MCF 10A (cell line): ENCODE measurements around the gene IL36A. TPM values are rescaled to one million over a fixed set of nuclear protein-coding genes. Genes with fewer than 3 reads are reported as not detected.

Source experiments
- Bru-seq: library from RNA; stranded (reverse); fragments of 400-500 nt; gene quantifications from one replicate; lab custom pipeline; 2021; lab: Mats Ljungman, UMichigan
- BruChase-seq, 2 experiments: library from RNA; stranded (reverse); fragments of 400-500 nt; gene quantifications; one replicate each; lab custom pipeline; 2021; lab: Mats Ljungman, UMichigan
- BruUV-seq: library from RNA; stranded (reverse); fragments of 400-500 nt; replicated peaks from 2 replicates; lab custom pipeline; 2021; lab: Mats Ljungman, UMichigan
- CTCF ChIA-PET: fragments of 300-600 bp; sonication (Branson Sonifier 250); formaldehyde crosslinking; extraction: SDS; loops from one replicate; lab custom pipeline; 2021; ENCODE audit warnings: antibody characterized with exemption, inconsistent platforms; lab: Yijun Ruan, JAX
- POLR2A ChIA-PET: fragments of 300-600, 350-650 bp; sonication (Branson Sonifier 250); formaldehyde crosslinking; extraction: SDS; loops from one replicate; lab custom pipeline; 2020; ENCODE audit warnings: antibody characterized with exemption, inconsistent platforms; lab: Yijun Ruan, JAX
- DNase-seq: peaks from one replicate; pipeline ENCODE4 v3.0.0-alpha.2; 2018; ENCODE audit not compliant: unreplicated experiment
- H3K27ac Mint-ChIP-seq: one replicate; pipeline ENCODE4 v1.8.0; 2022; ENCODE audit warnings: mild to moderate bottlenecking, low read depth, mixed read lengths; ENCODE audit not compliant: unreplicated experiment
- H3K27me3 Mint-ChIP-seq: one replicate; pipeline ENCODE4 v1.8.0; 2022; ENCODE audit warnings: mixed read lengths; ENCODE audit not compliant: insufficient read depth, unreplicated experiment
- H3K36me3 Mint-ChIP-seq: one replicate; pipeline ENCODE4 v1.8.0; 2022; ENCODE audit warnings: mild to moderate bottlenecking, moderate library complexity, mixed read lengths; ENCODE audit not compliant: insufficient read depth, unreplicated experiment
- H3K4me1 Mint-ChIP-seq: one replicate; pipeline ENCODE4 v1.8.0; 2022; ENCODE audit warnings: mixed read lengths; ENCODE audit not compliant: insufficient read depth, unreplicated experiment
- H3K4me3 Mint-ChIP-seq: one replicate; pipeline ENCODE4 v1.8.0; 2022; ENCODE audit warnings: mild to moderate bottlenecking, moderate library complexity, mixed read lengths; ENCODE audit not compliant: unreplicated experiment
- H3K9me3 Mint-ChIP-seq: one replicate; pipeline ENCODE4 v1.8.0; 2022; ENCODE audit warnings: mixed read lengths; ENCODE audit not compliant: unreplicated experiment
- intact Hi-C: fragments of 100-400 bp; cut with micrococcal nuclease; formaldehyde crosslinking; loops from 2 replicates; pipeline ENCODE4 v1.14.1; 2022
- long read RNA-seq: library from polyadenylated mRNA; stranded (forward); transcript quantifications from one replicate; pipeline ENCODE4 v2.0.0, GENCODE V29; 2022
- total RNA-seq: library from RNA; stranded (reverse); gene quantifications from 2 replicates; pipeline ENCODE4 v1.2.3, GENCODE V29; 2022
- TF ChIP-seq, protein P1 (sequence below): fragments of 200-600 bp; IDR thresholded peaks from one replicate; pipeline ENCODE4 v1.8.0; 2022; ENCODE audit warnings: antibody characterized with exemption, mild to moderate bottlenecking; ENCODE audit not compliant: unreplicated experiment

IL36A gene
- not detected in 2 replicates for total RNA-seq
- Bru-seq, nascent RNA: not detected
- BruChase-seq, experiment 1, labeled RNA remaining after a 6-hour chase: not detected
- not detected for BruChase-seq, experiment 2, labeled RNA remaining after a 2-hour chase
- long read RNA-seq: 0 reads

DNA sequence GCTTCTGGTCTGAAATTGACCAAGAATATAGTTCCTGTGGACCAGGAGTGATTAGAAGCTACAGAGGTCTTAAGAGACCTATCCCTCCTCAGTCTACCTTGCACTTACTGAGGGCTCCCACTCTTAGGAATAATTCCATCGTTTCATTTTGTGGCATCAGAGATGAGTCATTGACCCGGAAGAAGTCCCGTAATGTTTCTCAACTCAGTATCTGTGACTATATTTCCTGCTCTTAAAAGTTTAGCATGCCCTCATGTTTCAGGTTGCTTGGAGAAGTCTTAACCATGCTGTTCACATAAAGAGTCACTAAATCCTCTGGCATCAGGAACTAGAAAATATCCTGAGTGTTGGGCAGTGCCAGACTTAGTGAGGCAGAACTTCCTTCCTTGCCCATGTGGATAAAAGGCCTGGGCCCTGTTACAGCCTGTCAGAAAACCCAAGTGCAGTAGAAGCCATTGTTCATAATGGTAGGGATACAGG is at the start of gene IL36A:
Gene IL36A, plus strand, starts transcription at position 430 of the 480 bp plus-strand sequence. CDS start 413 bp downstream, outside the sequence.
- peaks cover 18% of the 10 kb centered on the region for H3K9me3 Mint-ChIP-seq
- TF ChIP-seq, protein P1, sequence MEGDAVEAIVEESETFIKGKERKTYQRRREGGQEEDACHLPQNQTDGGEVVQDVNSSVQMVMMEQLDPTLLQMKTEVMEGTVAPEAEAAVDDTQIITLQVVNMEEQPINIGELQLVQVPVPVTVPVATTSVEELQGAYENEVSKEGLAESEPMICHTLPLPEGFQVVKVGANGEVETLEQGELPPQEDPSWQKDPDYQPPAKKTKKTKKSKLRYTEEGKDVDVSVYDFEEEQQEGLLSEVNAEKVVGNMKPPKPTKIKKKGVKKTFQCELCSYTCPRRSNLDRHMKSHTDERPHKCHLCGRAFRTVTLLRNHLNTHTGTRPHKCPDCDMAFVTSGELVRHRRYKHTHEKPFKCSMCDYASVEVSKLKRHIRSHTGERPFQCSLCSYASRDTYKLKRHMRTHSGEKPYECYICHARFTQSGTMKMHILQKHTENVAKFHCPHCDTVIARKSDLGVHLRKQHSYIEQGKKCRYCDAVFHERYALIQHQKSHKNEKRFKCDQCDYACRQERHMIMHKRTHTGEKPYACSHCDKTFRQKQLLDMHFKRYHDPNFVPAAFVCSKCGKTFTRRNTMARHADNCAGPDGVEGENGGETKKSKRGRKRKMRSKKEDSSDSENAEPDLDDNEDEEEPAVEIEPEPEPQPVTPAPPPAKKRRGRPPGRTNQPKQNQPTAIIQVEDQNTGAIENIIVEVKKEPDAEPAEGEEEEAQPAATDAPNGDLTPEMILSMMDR: no peak
- H3K27me3 Mint-ChIP-seq: no peaks in the 10 kb centered on the region

GRCh38 chr2:112957511-112957910 is 47.7 kb upstream of the IL36A start:
- no peaks in the 10 kb centered on the region for H3K4me1 Mint-ChIP-seq
- no peak overlapping the region for H3K27ac Mint-ChIP-seq
- H3K36me3 Mint-ChIP-seq: no peaks in the 10 kb centered on the region
- no peaks in the 10 kb centered on the region for H3K27me3 Mint-ChIP-seq
- TF ChIP-seq, protein P1: no peak
- no peaks in the 10 kb centered on the region for H3K9me3 Mint-ChIP-seq
- POLR2A ChIA-PET: no interaction called here
- no TSS peak for BruUV-seq
- CTCF ChIA-PET: interaction anchor here (0.6 to 6.3 kb wide), 5 partner anchors 10 to 258 kb away, joined by 3 to 62 read pairs (median 4); no protein-coding TSS in a partner anchor
- intact Hi-C loops: no loop called here
- H3K4me3 Mint-ChIP-seq: no peak overlapping the region
- DNase-seq: no peak

More for the DNA sequence above, at the start of gene IL36A:
- ChIA-PET POLR2A (no interaction called here), CTCF (no interaction called here)
- BruUV-seq: no TSS peak
- intact Hi-C loops: no loop called here
- no peaks in the 10 kb centered on the region for H3K36me3 Mint-ChIP-seq
- H3K4me3 Mint-ChIP-seq: no peak within 1 kb of the TSS
- H3K4me1 Mint-ChIP-seq: no peaks in the 10 kb centered on the region
- no peak within 1 kb of the TSS for H3K27ac Mint-ChIP-seq
- DNase-seq: no peak

DNA sequence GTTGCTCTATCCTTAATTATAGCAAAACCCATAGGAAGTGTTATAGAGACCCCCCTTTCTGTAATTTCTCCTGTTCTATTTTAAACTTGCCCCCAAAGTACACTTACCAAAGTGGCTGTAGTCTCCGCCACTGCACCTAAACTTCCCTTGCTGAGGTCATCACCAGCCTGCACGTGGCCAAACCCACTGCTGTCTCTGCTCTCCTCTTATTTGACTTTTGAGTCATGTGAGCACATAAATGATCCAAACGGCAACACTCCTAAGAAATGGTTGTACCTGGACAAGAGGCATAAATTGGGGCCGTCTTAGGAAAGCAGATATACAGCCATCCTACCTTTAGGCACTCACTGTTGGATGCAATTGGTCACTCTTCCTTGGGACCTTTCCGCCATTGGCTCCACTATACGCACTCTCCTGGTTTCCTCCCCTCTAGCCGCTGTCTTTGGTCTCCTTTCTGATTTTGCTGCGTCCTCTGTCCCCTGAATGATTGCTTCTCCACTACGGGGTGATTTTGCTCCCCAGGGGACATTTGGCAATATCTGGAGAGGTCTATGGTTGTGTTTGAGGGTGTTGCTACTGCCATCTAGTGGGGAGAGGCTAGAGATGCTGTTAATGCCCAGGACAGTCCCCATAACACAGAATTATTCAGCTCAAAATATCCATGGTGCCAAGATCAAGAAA is 46.7 kb upstream of the IL36A start:
- no peaks in the 10 kb centered on the region for H3K27me3 Mint-ChIP-seq
- H3K36me3 Mint-ChIP-seq: no peaks in the 10 kb centered on the region
- POLR2A ChIA-PET: interaction anchor here (0.6 to 1.2 kb wide), 2 partner anchors 15 to 175 kb away, joined by 3 to 5 read pairs; partner anchors contain the start of gene IL1A
- peak; percentile 85 for DNase-seq
- BruUV-seq: no TSS peak
- H3K4me1 Mint-ChIP-seq: no peaks in the 10 kb centered on the region
- CTCF ChIA-PET: interaction anchor here (0.6 to 6.3 kb wide), 28 partner anchors 9 to 370 kb away, joined by 3 to 62 read pairs (median 4); partner anchors contain the start of gene IL1F10
- H3K27ac Mint-ChIP-seq: no peak overlapping the region
- no peak overlapping the region for H3K4me3 Mint-ChIP-seq
- no peaks in the 10 kb centered on the region for H3K9me3 Mint-ChIP-seq
- intact Hi-C loops: no loop called here
- TF ChIP-seq, protein P1: peak; percentile 69

DNA sequence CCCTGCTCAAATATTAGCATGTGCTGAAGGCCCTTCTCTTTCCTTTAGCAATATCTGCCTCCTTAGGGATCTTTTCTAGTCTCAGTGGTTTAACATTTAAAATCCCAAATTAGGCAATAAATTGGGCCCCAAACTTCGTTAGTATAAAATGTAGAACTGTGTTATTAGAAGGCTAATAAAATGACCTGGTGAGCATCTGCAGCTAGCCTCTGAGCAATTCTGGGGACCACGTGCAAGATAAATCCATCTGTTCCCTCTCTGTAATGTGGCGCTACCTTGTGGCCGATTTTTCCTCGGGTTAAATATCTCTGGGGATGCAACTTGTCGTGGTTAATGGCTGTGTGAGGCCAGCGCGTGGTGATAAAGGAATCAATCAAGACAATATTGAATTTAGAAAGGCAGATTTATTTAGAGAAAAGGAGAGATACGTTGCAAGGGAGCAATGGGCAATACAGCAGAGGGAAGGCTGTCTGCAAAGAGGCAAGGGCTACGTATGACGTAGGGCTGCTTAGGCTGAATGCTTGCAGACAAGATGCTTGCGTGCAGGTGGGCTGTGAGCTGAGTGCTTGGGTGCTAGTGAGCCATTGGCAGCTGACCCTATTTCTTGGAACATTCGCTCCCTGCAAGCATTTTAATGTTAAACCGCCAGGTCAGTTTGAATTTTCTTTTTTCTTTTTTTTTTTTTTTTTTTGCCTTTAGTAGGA is 46.0 kb upstream of the IL36A start:
- intact Hi-C loops: no loop called here
- ChIA-PET CTCF (interaction anchor here (0.6 to 6.3 kb wide), 35 partner anchors 8 to 888 kb away, joined by 3 to 62 read pairs (median 4); partner anchors contain the start of gene IL1F10), POLR2A (interaction anchor here (0.6 to 1.2 kb wide), 2 partner anchors 14 to 175 kb away, joined by 3 to 5 read pairs; partner anchors contain the start of gene IL1A)
- Mint-ChIP-seq H3K36me3 (no peaks in the 10 kb centered on the region), H3K27me3 (no peaks in the 10 kb centered on the region), H3K9me3 (no peaks in the 10 kb centered on the region), H3K4me3 (no peak overlapping the region), H3K27ac (no peak overlapping the region), H3K4me1 (no peaks in the 10 kb centered on the region)
- DNase-seq: no peak
- TF ChIP-seq, protein P1: no peak
- BruUV-seq: no TSS peak
